GM18499 (cell line): Measurements from ENCODE around the gene C10orf90.
"Not testable (repeated sequence)": the region's sequence is repeated elsewhere in the genome, so short reads cannot be mapped to it uniquely, and the experiment has no call there.

Experiments
- ATAC-seq: cut with Tn5 transposase; IDR thresholded peaks from one replicate; pipeline ENCODE4 v1.9.1; 2021; ENCODE audit warnings: moderate number of reproducible peaks; ENCODE audit not compliant: insufficient read depth, unreplicated experiment

The C10orf90 gene

DNA sequence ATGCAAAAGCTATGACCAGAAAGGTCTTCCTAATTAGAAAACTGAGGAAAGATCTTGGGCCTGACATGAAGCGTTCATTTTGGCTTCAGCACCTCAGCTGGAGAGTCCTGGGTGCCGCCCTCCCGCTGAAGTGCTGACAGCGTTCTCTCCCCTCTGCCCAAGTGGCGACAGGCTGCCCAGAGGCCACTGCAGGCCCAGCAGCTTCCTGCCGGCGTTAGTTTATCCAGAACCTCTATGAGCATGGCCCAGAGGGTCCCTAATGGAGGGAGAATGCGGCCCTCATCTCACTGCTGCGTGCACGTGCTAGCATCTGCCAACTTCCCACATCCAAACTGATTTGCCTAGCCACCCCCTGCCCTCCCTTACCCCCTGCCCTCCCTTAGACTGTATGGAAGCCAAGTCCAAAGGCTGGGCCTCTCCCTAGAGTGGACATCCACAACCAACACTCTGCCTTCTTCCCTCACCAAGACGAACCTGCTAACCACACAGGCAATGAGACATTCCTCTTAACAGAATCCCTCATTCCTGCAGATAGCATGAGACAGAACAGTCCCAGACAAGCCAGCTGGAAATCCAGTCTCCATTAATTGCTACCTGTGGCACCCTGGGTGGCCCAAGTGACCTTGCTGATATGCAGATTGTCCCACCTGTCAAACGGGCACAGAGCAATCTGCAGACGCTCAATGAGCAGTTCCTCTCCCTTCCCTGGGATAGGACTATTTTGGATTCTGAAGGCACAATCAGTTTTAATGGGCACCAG lies 108.4 kb downstream of the C10orf90 start:
- ATAC-seq: no peak

DNA sequence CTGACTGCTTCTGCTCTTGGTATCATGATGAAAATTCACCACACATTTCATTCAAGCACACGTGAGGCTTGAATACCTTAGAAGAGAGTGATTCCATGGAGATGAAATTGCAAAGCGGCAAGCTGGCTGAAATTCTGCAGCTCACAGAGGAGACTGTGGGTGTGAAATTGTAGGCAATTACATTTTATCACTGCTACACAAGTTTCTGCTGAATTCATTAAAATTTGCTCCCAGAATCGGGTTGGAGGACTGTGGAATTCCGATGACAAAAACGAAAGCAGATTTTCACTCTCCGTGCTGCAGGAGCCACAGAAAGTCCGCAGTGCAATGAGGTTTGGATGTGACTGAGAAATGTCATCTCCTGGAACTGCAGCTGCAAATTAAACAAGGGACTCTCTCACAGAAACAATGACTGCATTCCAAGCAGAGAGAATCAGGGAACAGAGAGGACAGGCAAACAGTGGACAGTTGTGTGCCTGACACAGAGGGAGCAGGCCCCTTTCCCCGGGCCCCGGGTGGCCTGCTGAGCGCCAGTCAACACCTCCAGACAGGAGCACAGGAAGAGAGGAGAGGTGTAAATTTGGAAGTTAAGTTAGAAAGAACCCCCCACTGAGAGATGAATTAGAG lies 109.1 kb downstream of the C10orf90 start:
- no peak for ATAC-seq

DNA sequence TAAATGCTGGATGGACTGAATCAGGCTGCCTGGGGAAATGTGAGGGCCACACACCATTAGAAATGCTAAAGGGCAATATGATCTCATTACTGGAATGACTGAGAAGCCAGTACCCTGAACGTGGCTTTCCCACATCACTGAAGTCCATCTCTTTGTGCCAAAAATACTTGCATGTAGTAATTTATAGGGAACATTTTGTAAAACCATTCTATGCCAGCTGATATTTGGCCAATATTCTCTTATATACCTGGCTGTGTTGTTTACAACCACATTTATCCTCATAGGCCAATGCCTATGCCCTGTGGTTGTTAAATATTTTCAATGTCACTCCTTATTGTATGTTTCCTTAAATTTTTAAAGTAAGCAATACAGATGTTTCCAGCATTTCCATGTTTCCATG lies 111.6 kb downstream of the C10orf90 start:
- no peak for ATAC-seq

DNA sequence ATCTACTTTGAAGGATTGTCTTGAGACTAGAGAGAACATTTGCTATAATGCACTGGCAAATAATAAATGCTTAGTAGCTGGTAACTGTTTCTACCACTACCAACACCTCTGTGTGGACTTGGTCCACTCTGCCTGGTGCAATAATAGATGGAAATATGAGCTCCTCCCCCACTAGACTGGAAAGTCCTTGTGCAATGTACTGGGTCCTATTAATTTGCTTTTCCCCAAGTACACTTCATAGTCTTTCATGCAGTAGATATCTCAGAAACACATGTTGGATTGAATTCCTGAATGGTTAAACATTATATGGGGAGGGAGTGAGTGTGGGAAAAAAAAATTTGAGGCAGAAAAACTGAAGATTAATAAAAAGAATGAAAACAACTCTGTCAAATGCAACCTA lies 119.3 kb downstream of the C10orf90 start:
- no peak for ATAC-seq

DNA sequence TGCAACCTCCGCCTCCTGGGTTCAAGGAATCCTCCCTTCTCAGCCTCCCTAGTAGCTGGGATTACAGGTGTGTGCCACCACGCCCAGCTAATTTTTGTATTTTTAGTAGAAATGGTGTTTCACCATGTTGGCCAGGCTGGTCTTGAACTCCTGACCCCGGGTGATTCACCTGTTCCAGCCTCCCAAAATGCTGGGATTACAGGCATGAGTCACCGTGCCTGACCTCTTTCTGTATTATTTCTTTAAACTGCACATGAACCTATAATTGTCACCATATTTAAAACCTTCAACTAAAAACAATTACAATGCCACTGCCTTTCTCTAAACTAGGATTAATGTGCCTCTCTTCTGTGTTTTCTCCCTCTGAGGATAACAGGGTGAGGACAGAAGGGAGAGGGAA lies 119.9 kb downstream of the C10orf90 start:
- ATAC-seq: not testable (repeated sequence)

DNA sequence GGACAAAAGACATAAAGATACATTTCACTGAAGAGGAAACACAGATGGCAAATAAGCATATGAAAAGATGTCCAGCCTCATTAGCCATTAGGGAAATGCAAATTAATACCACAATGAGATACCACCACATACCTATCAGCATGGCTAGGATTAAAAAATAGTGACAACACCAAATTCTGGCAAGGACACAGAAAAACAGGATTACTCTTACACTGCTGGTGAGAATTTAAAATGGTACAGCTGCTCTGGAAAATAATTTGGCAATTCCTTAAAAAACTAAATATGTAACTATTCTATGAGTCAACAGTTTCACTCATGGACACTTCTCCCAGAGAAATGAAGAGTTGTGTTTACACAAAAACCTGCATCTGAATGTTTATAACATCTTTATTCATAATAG lies 121.1 kb downstream of the C10orf90 start:
- ATAC-seq: no peak

DNA sequence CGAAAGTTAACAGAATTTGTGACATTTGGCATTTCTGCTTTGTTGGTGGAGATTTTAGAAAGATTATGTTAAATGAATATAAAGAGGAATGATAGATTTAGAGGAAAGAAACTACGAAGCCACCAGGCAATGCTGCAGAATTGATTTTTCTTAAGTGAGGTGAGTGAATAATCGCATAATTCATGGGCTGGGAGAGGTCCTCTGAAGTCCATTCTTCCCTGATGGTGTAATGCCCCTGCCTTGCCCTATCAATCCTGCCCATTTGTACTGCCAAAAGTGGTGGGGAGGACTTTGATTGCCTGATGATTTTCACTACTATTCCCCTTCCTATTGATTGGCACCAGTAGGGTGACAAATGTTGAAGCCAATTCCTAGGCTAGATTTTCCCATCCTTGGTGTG lies 125.9 kb downstream of the C10orf90 start:
- no peak for ATAC-seq

DNA sequence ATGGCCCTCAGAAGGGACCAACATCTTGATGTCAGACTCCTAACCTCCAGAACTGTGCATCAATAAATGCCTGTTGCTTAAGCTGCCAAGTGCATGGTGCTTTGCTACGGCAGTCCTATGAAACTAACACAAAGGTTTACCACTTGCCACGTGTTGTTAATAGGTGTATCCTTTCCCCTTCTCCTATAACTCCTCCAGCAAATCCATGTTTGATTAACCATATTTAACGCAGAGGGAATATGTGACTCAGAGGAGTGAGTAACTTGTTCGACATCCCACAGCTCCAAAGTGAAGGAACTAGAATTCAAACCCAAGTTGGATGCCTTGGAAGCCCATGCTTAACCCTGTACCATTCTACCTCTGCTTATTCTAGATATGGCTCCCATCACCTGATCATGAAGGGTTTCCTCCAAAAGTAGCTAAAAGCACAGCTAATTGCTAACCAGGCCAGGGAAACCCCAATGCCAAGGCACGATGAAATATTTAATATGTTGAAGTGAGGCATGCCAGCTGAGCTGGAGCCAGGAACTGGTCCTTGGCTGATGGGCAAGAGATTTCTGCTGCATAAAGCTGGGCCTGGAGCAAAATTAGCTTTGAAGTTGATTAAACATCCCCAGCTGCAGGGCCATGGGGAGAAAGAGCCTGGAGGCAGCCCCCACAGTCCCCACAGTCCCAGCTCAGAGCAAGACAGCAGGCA lies 131.9 kb downstream of the C10orf90 start:
- ATAC-seq: no peak

DNA sequence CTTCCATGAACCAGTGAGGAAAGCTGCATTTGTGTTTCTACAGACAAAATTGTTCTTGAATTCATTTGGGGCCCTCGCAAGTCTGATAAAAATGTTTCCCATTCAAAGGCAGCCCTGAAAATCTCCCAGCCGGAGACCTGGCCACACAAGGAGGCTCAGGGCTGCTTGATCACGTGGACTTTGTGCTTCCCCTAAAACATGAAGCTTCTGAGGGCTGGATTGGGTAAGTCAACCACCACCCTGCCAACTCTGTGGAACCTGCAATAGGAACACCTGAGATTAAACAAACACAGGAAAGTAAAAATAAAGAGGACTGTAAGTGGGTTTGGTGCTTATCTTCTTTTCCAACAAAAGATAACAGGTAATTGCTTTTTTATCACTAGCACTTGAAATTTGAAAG lies 133.8 kb downstream of the C10orf90 start:
- no peak for ATAC-seq

DNA sequence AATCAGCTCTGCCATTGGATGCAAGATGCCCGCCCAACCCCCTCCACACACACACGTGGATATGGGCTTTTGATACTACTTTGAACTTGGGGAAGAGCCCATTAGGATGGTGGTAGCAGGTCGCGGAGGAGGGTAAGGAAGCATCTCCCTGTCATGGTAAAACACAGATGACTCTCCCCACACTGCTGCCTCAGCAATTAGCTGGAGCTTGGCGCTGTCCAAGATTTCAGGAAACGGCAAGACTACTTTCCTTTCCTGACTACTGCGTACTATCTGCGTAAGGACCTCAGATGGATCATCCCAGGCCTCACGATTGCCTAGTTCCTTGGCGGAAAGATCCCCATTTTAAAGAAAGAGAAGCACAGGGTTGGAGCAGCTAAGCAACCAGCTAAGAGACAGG lies 134.3 kb downstream of the C10orf90 start:
- ATAC-seq: no peak

DNA sequence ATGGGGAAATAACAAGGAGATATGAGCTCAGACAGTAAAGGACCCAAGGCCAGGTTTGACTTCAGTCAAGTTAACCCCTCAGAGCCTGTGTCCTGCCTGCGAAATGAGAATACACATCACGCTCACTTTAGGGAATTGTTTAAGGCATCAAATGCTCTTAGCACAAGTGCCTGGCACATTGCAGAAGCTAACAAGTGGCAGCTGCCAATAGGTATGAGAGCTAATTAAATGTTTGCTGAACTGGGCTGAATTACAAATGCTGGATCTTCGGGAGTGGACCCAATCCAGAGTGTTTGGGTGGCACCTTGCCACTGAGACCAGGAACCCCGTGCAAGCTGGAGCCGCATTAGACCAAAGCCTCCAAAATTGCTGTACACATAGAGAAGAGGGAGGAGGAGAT lies 136.8 kb downstream of the C10orf90 start:
- no peak for ATAC-seq

DNA sequence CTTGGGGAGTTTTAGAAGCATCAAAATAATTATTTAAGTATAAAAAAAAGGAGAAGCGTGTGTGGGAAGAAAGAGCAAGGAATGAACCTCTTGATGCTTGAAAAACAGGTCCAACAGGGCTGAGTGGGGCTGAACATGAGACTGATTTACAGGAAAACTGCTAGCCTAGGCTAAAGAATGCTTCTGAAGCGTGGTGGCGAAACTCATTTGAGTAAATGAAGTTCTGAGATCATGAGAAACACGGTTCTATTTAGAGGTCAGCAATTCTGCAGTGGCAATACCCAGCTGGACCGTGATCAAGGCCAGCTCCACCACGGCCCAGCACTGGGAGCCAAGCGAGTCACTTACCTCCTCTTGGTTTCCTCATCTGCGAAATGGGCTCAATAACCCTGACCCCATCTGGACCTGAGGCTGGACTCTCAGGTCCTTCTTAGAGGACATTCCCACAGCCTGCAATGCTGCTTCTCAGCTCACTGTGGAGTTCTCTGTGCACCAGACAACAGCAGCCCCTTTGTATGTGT lies 142.1 kb downstream of the C10orf90 start:
- no peak for ATAC-seq

DNA sequence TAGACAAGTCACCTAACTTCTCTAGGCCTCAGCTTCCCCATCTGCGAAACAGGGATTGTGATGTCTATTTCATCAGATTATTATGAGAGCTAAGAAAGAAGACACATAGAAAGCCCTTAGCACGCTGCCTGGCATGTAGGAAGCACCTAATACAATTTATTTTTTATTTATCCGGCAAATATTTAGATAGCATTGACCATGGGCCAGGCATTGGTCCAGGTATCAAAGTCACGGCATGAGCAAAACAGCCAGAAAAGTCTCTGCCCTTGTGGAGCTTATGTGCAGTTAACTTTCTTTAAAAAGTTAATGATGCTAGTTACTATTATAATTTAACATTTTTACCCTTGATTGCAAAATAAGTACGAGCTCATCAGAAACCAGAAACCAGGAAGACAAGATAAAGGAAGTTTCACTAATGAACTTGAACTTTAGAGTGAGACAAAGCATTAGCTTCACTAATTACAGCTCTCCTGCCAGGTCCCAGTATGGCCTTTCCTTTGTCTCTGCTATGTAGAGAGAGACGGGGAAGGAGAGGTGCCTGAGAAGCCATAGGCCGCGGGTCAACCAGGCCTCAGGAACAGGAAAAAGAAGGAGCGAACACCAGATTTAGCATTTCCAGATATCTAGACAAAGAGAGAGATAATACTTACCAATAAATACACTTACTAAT lies 142.7 kb downstream of the C10orf90 start:
- ATAC-seq: no peak

DNA sequence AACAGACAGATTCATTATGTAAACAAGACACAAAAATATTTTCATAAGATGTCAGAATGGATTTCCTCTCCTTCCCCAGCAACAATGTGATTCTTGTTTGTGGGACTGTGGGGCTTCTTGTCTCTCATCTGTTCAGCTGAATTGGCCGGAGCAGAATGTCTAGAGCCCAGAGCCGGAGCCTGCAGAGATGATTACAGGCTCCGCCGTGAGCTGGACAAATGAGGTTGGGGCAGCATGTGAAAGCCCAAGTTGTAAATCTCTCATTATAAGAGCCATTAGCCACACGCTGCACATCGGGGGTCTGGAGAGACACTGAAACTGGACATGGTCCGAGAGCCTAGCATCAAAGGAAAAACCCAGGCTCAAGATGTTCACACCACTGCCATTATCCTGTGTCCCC lies 145.2 kb downstream of the C10orf90 start:
- no peak for ATAC-seq

DNA sequence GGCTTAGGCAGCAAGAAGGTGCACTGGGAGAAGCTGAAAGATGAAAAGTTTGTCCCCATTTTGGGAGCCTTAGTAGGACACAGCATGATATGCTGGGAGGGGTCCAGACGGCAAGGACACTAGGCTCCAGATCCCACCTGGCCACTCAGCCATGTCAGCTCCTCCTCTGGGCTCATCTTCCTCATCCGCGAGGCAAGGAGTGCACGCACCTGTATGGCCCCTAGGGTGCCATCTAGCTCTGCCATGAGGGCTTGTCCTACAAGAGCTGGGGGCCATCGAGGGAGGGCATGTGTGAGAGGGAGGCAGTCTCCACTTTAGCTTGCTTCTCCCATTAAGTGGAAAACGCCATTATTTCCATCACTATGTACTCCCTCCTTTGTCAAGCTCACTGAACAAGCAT lies 146.0 kb downstream of the C10orf90 start:
- ATAC-seq: no peak

DNA sequence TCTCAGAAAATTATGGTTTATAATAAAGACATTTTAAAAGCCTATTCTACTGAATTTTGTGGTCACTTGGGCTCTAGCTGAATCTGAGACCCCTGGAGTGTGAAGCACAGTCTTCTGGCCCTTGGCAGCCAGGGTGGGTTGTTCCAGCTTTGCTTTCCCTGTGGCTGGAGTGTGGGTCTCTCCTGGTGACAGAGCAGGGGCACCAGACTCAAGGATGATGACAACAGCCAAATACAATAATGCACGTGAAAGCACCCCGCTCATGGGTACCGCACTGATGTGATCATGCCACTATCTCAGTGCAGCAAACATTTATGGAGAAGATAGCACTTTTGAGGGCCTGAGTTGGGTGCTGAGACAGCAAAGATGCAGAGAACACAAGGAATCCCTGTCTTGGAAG lies 147.4 kb downstream of the C10orf90 start:
- no peak for ATAC-seq

DNA sequence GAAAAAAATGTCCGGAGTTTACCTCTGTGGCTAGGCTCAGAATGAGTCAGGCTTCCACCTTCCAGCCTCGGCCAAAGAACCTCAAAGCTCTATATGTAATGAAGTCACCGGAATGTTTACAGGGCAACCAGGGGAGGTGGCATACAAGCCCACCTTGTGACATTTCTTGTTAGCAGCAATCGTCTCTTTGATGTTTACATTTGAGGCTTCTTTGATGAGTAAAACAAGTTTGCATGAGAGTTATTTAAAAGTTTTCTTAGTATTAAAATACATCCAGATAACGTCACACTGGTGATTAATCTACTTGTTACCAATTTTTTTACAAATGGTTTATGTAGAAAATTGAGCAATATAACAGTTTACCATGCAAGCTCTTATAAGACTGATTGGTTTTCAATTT lies 149.1 kb downstream of the C10orf90 start:
- no peak for ATAC-seq

DNA sequence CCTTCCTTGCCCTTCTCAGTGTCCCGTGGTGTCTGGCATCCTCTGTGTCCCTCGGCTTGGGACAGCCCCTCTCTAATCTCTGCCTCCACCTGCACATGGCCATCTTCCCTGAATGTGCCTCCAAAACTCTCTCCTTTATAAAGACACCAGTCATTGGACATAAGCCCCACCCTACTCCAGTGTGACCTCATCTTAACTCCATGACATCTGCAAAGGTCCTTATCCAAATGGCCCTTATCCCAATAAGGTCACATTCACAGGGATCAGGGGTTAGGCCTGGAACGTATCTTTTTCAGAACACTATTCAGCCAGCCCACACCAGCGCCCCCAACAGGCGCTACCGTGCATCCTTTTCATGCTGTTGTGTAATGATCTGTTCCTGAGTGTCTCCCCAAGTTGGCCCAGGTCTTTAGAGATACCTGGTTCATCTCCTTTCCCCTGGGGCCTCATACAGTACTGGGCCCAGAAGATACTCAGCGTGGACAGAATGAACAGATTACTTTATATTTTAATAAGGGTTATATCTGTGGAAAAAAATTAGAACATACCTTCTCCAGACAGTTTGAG lies 149.7 kb downstream of the C10orf90 start:
- no peak for ATAC-seq

DNA sequence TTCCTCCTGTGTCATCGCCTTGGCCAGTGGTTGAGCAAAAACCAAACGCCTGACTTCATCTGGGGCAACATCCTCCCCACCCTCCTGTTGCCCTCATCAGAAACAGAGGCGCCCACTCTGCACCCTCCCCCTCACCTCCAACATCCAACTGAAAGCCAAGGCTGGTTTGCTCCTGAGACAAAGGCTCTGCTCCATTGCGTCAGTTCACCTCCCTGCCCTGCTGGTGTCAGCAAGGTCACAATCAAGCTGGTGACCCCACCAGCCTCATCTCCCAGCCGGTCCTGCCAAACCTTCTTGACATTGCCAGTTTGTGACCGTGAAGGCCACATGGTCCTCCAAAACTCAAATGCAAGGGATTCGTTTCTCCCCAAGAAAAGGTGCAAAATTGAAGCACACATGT lies 150.5 kb downstream of the C10orf90 start:
- ATAC-seq: no peak

DNA sequence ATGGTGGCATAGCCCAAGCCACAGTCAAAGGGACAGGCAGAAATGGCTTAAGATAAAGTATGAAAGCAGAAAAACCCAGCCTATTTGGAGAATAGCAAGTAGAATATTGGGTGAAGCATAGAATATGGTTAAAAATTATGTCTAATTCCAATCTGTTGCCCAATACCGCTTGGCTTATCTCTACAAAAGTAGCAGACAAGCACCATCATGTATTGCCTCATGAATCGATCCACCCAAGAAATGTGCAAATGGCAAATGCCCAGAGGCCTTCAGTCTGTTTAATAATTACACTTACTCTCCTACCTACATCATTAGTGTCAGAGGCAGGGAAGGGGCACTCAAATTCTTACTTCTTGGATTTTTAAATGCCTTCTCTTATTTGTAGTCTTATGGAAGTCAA lies 151.3 kb downstream of the C10orf90 start:
- no peak for ATAC-seq
